Activated T-cell treated with anti-CD3 and anti-CD28 coated beads, Interleukin-2, amount 50 U/mL, for 24 hours (primary cell): Measurements from ENCODE around the gene KHSRP.
"Not testable (repeated sequence)": the region's sequence is repeated elsewhere in the genome, so short reads cannot be mapped to it uniquely, and the experiment has no call there.

ENCODE experiments used
- DNase-seq: peaks from one replicate; pipeline ENCODE4 v3.0.0-alpha.2; 2020
- H3K27ac Mint-ChIP-seq: 2 replicates; pipeline ENCODE4 v1.8.0; 2020; ENCODE audit warnings: mild to moderate bottlenecking, mixed read lengths
- H3K27me3 Mint-ChIP-seq: 2 replicates; pipeline ENCODE4 v1.8.0; 2020; ENCODE audit warnings: mixed read lengths
- H3K36me3 Mint-ChIP-seq: 2 replicates; pipeline ENCODE4 v1.8.0; 2020; ENCODE audit warnings: low read depth, mixed read lengths
- H3K4me1 Mint-ChIP-seq: 2 replicates; pipeline ENCODE4 v1.8.0; 2020; ENCODE audit warnings: low read depth, mixed read lengths
- H3K4me3 Mint-ChIP-seq: 2 replicates; pipeline ENCODE4 v1.8.0; 2020; ENCODE audit warnings: mild to moderate bottlenecking, moderate library complexity, mixed read lengths
- H3K9me3 Mint-ChIP-seq: 2 replicates; pipeline ENCODE4 v1.8.0; 2020; ENCODE audit warnings: mixed read lengths

The KHSRP gene

GRCh38 chr19:6431891-6432290 lies 7.3 kb upstream of the KHSRP start:
- no peaks in the 10 kb centered on the region for H3K36me3 Mint-ChIP-seq
- H3K27ac Mint-ChIP-seq: no peak overlapping the region
- no peak for DNase-seq
- H3K4me1 Mint-ChIP-seq: no peaks in the 10 kb centered on the region
- no peaks in the 10 kb centered on the region for H3K27me3 Mint-ChIP-seq
- H3K9me3 Mint-ChIP-seq: no peaks in the 10 kb centered on the region
- no peak overlapping the region for H3K4me3 Mint-ChIP-seq

- Mint-ChIP-seq H3K27ac (no peak overlapping the region), H3K4me1 (peaks cover 9% of the 10 kb centered on the region), H3K9me3 (peaks cover 4% of the 10 kb centered on the region), H3K36me3 (peaks cover 5% of the 10 kb centered on the region), H3K4me3 (peak overlapping the region; percentile 50), H3K27me3 (no peaks in the 10 kb centered on the region)
- no peak for DNase-seq
Measured at GRCh38 chr19:6429419-6430221, 5.0 kb upstream of the KHSRP start.

DNA sequence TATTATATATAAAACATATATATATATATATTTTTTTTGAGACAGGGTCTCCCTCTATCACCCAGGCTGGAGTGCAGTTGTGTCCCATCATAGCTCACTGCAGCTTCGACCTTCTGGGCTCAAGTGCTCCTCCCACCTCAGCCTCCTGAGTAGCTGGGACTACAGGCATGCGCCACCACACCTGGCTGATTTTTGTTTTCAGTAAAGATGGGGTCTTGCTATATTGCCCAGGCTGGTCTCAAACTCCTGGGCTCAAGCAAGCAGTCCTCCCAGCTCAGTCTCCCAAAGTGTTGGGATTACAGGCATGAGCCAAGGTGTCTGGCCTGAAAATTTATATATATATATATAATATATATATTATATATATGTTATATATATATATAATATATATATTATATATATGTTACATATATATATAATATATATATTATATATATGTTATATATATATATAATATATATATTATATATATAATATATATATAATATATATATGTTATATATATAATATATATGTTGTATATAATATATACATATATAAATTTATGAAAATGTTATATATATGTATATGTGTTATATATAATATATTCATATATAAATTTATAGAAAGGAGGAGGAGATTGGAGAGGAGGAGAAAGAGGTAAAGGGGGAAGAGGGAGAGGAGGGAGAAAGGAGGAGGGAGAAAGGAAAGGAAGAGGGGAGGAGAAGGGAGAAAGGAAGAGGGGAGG lies 4.2 kb upstream of the KHSRP start:
- H3K4me1 Mint-ChIP-seq, H3K36me3 Mint-ChIP-seq, H3K4me3 Mint-ChIP-seq, H3K9me3 Mint-ChIP-seq, H3K27ac Mint-ChIP-seq, DNase-seq, H3K27me3 Mint-ChIP-seq: not testable (repeated sequence)

DNA sequence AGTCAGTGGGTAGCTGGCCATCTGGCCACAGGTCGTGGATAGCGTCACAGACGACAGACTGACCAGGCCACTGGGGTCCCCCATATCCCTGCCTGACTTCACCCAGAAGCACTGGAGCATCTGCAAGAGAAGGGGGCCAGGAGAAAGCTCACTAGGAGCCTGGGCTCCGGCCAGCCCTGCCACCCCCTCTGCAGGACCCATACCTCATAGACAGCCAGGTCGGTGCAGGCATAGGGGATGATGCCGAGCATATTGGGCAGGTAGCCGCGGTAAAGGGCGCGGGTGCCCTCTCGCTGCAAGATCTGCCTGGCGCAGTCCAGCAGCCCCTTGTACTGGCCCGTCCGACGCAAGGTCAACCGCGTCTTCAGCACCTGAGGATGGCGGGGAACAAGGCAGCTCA lies 2.5 kb upstream of the KHSRP start:
- peaks cover 22% of the 10 kb centered on the region for H3K36me3 Mint-ChIP-seq
- no peak overlapping the region for H3K27ac Mint-ChIP-seq
- no peaks in the 10 kb centered on the region for H3K27me3 Mint-ChIP-seq
- H3K9me3 Mint-ChIP-seq: peaks cover 4% of the 10 kb centered on the region
- H3K4me1 Mint-ChIP-seq: peaks cover 22% of the 10 kb centered on the region
- DNase-seq: no peak
- no peak overlapping the region for H3K4me3 Mint-ChIP-seq

- Mint-ChIP-seq H3K4me3 (peak overlapping the region; percentile 80), H3K4me1 (peaks cover 31% of the 10 kb centered on the region), H3K36me3 (peaks cover 34% of the 10 kb centered on the region), H3K27me3 (no peaks in the 10 kb centered on the region), H3K27ac (peak overlapping the region; percentile 93), H3K9me3 (peaks cover 4% of the 10 kb centered on the region)
- no peak for DNase-seq
Measured at GRCh38 chr19:6425732-6426620, 1.4 kb upstream of the KHSRP start.

- Mint-ChIP-seq H3K4me3 (peak overlapping the region; percentile 80), H3K27ac (peak overlapping the region; percentile 93), H3K4me1 (peaks cover 36% of the 10 kb centered on the region), H3K9me3 (peaks cover 4% of the 10 kb centered on the region), H3K27me3 (no peaks in the 10 kb centered on the region), H3K36me3 (peaks cover 42% of the 10 kb centered on the region)
- peak; percentile 98 for DNase-seq
Measured at GRCh38 chr19:6424939-6425731, 524 bp upstream of the KHSRP start.

DNA sequence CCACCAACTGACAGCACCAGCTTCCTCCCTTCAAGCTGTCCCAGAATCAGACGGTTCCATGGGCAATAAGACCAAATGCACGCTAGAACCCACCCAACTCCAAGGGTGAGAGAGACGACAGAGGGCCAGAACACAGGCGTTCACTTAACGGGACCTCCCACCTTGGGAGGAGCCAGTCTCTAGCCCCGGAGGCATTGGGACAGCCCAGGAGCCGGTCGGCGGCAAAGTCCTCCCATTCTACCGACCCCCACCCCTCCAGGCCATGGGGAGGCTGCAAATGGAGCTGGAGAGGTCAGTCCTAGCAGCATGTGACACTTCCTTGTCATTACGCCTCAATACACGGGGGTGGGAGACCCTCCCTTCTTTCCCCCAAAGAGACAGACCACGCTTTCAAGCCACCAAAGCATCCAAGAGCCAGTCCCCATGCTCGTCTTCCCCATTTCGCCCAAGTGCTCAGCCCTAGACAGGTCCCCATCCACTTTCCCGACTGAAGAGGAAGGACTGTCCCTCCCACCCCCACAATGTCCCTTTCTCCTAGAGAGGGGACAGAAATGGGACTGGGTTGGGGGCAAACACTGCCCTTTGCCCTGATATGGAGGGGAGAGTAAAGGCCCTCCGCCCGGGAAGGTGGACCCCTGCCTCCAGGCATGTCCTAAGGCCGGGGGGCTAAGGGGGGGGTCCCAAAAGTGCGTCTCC lies 964 bp downstream of the KHSRP start:
- DNase-seq: peak; percentile 59
- H3K4me1 Mint-ChIP-seq: peaks cover 36% of the 10 kb centered on the region
- peaks cover 4% of the 10 kb centered on the region for H3K9me3 Mint-ChIP-seq
- no peaks in the 10 kb centered on the region for H3K27me3 Mint-ChIP-seq
- peak overlapping the region; percentile 92 for H3K27ac Mint-ChIP-seq
- peaks cover 57% of the 10 kb centered on the region for H3K36me3 Mint-ChIP-seq
- H3K4me3 Mint-ChIP-seq: peak overlapping the region; percentile 94

- Mint-ChIP-seq H3K9me3 (peaks cover 4% of the 10 kb centered on the region), H3K27ac (peak overlapping the region; percentile 92), H3K27me3 (no peaks in the 10 kb centered on the region), H3K4me3 (peak overlapping the region; percentile 94), H3K4me1 (peaks cover 36% of the 10 kb centered on the region), H3K36me3 (peaks cover 79% of the 10 kb centered on the region)
- no peak for DNase-seq
Measured at GRCh38 chr19:6421075-6422014, 3.3 kb downstream of the KHSRP start.

DNA sequence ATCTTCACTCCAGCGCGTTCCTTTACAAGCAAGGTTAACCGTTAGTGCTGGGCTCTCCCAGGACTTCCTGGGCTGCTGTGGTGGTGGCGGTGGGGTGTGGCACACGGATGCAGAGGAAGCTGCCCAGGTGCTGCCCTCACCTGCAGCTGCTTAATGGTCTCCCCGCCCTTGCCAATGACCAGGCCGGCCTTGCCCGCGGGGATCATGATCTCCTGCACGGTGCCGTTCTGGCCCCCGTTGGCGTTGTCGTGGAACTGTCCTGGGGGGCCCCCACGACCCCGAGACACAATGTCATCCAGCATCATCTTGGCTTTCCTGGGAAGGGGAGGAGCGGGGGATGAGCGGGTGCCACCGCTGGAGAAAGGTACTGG lies 6.1 kb downstream of the KHSRP start:
- no peak for DNase-seq
- H3K27ac Mint-ChIP-seq: no peak overlapping the region
- H3K4me1 Mint-ChIP-seq: peaks cover 27% of the 10 kb centered on the region
- no peaks in the 10 kb centered on the region for H3K9me3 Mint-ChIP-seq
- H3K36me3 Mint-ChIP-seq: peaks cover 96% of the 10 kb centered on the region
- H3K4me3 Mint-ChIP-seq: no peak overlapping the region
- H3K27me3 Mint-ChIP-seq: no peaks in the 10 kb centered on the region

DNA sequence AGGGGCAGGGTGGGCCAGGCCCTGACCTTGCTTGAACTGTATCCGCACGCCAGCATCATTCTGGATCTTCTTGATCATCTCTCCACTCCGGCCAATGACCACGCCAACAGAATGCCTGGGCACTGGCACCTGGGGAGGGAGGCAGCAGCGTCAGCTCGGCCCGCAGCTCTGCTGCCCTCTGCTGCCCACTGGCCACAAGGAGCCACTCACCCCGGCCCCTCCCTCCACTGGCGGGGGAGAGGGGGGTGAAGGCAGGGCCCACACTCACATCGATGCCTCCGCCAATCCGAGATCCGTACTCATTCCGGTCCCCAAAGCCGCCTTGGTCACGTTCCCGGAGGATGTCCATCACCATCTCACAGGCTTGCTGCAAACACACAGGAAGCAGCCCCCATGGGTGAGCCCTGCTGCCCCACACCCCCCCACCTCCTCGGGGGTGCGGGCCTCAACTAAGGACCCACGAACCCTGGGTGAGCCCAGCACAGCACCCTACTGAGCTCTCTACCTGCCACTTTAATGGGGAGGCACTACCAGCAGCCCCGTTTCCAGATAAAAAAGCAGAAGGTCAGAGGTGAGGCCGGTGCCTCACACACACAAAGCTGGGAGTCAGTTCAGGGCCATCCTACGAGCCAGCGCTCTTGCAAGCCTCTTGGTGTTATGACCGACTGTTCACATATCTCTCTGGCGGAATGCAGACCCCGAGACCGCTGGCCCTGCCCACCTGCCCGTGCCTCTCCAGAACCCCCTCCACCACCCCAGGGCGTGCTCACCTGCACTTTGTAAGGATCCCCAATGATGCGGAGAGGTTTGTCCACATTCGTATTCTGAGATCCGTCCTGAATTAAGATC lies 6.7 kb downstream of the KHSRP start:
- no peak for DNase-seq
- Mint-ChIP-seq H3K4me3 (no peak overlapping the region), H3K4me1 (peaks cover 22% of the 10 kb centered on the region), H3K9me3 (no peaks in the 10 kb centered on the region), H3K27ac (no peak overlapping the region), H3K36me3 (peaks cover 95% of the 10 kb centered on the region), H3K27me3 (no peaks in the 10 kb centered on the region)

GRCh38 chr19:6416658-6417405 lies 7.8 kb downstream of the KHSRP start:
- no peaks in the 10 kb centered on the region for H3K9me3 Mint-ChIP-seq
- peaks cover 90% of the 10 kb centered on the region for H3K36me3 Mint-ChIP-seq
- H3K27me3 Mint-ChIP-seq: no peaks in the 10 kb centered on the region
- DNase-seq: no peak
- H3K27ac Mint-ChIP-seq: no peak overlapping the region
- H3K4me3 Mint-ChIP-seq: no peak overlapping the region
- peaks cover 10% of the 10 kb centered on the region for H3K4me1 Mint-ChIP-seq
